Peyer's patch (tissue), 4 donors: ENCODE results near the gene PKN2. TPM values are rescaled to one million over a fixed set of nuclear protein-coding genes. Genes with fewer than 3 reads are reported as not detected.
"Not testable (repeated sequence)": the region's sequence is repeated elsewhere in the genome, so short reads cannot be mapped to it uniquely, and the experiment has no call there.

Experiments used
- DNase-seq, 3 donors: peaks; one replicate each; pipeline ENCODE4 v3.0.0-alpha.2; 2017 to 2019
- H3K27ac ChIP-seq, 4 donors: fragments of 200-600 bp; sonication (generic); one replicate each; pipeline ENCODE4 v1.5.1; 2016 to 2019
- H3K27me3 ChIP-seq, 2 donors: fragments of 200-600 bp; sonication (generic); one replicate each; pipeline ENCODE4 v1.5.1; 2019
- H3K36me3 ChIP-seq, 3 donors: fragments of 200-600 bp; sonication (generic); one replicate each; pipeline ENCODE4 v1.5.1; 2016 to 2019
- H3K4me1 ChIP-seq, 4 donors: fragments of 200-600 bp; sonication (generic); one replicate each; pipeline ENCODE4 v1.5.1; 2016 to 2019
- H3K4me3 ChIP-seq, 4 donors: fragments of 200-600 bp; sonication (generic); 1 replicate in 3 of 4; 2 replicates in 1 of 4; pipeline ENCODE4 v1.5.1; 2016 to 2019; ENCODE audit warnings: mild to moderate bottlenecking in 1 of 4
- H3K9me3 ChIP-seq, 4 donors: fragments of 200-600 bp; sonication (generic); one replicate each; pipeline ENCODE4 v1.5.1; 2016 to 2019; ENCODE audit warnings: mild to moderate bottlenecking in 1 of 4
- POLR2A ChIP-seq, 2 donors: fragments of 450-650 bp; IDR thresholded peaks; one replicate each; pipeline ENCODE4 v1.5.1; 2017; ENCODE audit warnings: antibody characterized with exemption in 2 of 2, mild to moderate bottlenecking in 2 of 2, moderate library complexity in 2 of 2
- total RNA-seq, 4 donors: library from RNA; depleted of rRNA; stranded (reverse); fragments of >200 nt; gene quantifications; one replicate each; pipeline ENCODE4 v1.1.0, GENCODE V29; 2016
- TF ChIP-seq, protein P1 (sequence below), 6 experiments: fragments of 450-650 bp in 4 of 6; fragments of 200-600 bp in 2 of 6; sonication (generic) in 1 of 6; IDR thresholded peaks; one replicate each; pipeline ENCODE4 v1.5.1; 2017 to 2019; ENCODE audit warnings: antibody characterized with exemption in 6 of 6, mild to moderate bottlenecking in 3 of 6, moderate library complexity in 1 of 6

The PKN2 gene
- total RNA-seq, 4 donors from 2014 or later = 97.6 to 201 (median 105) TPM

DNA sequence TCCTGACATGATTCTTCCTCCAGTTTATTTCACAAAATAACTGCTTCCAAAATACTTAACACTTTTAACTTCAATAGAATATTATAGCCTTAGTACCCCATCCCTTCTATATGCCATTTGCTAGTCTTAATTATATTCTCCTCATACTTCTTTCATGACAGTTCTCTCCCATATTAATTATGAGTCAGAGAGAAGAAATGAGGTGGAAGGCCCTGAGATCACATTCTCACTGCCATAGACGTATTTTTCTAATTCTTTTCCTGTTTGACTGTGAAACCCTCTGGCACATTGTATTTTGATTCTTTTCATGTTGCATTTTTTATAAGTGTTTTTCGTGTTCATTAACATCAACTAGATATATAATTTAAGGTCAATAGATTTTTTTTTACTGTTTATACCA, 118.9 kb downstream of the PKN2 start:
- Histone ChIP-seq H3K4me1 (no peaks in the 10 kb centered on the region), H3K9me3 (no peaks in the 10 kb centered on the region), H3K27me3 (no peaks in the 10 kb centered on the region), H3K4me3 (no peak overlapping the region), H3K36me3 (peaks cover 0 to 58% (median 0%) of the 10 kb centered on the region in 3 donors), H3K27ac (no peak overlapping the region)
- DNase-seq = no peak
- TF ChIP-seq POLR2A (IDR thresholded peaks at IDR 0.05) = no peak
- TF ChIP-seq, protein P1, sequence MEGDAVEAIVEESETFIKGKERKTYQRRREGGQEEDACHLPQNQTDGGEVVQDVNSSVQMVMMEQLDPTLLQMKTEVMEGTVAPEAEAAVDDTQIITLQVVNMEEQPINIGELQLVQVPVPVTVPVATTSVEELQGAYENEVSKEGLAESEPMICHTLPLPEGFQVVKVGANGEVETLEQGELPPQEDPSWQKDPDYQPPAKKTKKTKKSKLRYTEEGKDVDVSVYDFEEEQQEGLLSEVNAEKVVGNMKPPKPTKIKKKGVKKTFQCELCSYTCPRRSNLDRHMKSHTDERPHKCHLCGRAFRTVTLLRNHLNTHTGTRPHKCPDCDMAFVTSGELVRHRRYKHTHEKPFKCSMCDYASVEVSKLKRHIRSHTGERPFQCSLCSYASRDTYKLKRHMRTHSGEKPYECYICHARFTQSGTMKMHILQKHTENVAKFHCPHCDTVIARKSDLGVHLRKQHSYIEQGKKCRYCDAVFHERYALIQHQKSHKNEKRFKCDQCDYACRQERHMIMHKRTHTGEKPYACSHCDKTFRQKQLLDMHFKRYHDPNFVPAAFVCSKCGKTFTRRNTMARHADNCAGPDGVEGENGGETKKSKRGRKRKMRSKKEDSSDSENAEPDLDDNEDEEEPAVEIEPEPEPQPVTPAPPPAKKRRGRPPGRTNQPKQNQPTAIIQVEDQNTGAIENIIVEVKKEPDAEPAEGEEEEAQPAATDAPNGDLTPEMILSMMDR (IDR thresholded peaks at IDR 0.05) = no peak

DNA sequence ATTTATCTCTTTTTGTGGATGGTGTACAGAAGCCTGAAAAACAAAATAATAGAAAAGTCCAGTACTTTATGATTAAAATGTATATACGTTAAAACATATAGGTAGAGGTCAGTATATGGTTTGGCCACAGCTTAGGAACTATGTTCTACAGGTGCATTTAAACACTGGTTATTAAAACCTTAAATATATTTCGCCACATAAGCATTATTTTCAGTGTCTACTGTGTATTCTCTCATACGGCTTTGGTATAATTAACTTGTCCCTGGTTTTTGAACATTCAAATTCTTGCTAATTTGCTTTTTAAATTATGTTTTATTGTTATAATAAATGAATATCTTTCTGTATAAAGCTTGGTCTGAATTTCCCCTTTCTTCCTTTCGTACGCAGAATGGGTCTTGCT, 119.4 kb downstream of the PKN2 start:
- no peaks in the 10 kb centered on the region for H3K27me3 ChIP-seq
- no peaks in the 10 kb centered on the region for H3K4me1 ChIP-seq
- H3K36me3 ChIP-seq = peaks cover 0 to 63% (median 0%) of the 10 kb centered on the region in 3 donors
- no peak overlapping the region for H3K4me3 ChIP-seq
- no peak for DNase-seq
- no peaks in the 10 kb centered on the region for H3K9me3 ChIP-seq
- H3K27ac ChIP-seq = no peak overlapping the region
- TF ChIP-seq, protein P1 (IDR thresholded peaks at IDR 0.05) = no peak

DNA sequence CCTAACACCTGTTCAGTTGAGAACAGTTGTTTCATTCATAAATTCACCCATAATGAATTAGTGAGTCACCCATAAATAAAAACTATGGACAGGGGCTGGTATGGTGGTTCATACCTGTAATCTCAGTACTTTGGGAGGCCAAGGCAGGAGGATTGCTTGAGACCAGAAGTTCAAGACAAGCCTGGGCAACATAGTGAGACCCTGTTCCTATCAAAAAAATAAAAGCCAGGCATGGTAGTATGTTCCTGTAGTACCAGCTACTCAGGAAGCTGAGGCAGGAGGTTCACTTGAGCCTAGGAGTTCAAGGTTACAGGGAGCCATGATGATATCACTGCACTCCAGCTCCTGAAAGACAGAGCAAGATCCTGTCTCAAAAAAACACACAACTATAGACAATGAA, 128.3 kb downstream of the PKN2 start:
- no peaks in the 10 kb centered on the region for H3K4me1 ChIP-seq
- no peak for TF ChIP-seq POLR2A (IDR thresholded peaks at IDR 0.05)
- TF ChIP-seq, protein P1 (IDR thresholded peaks at IDR 0.05) = no peak
- no peak overlapping the region for H3K27ac ChIP-seq
- no peaks in the 10 kb centered on the region for H3K9me3 ChIP-seq
- H3K36me3 ChIP-seq = peaks cover 0 to 80% (median 0%) of the 10 kb centered on the region in 3 donors
- DNase-seq = no peak
- H3K4me3 ChIP-seq = no peak overlapping the region
- H3K27me3 ChIP-seq = no peaks in the 10 kb centered on the region

DNA sequence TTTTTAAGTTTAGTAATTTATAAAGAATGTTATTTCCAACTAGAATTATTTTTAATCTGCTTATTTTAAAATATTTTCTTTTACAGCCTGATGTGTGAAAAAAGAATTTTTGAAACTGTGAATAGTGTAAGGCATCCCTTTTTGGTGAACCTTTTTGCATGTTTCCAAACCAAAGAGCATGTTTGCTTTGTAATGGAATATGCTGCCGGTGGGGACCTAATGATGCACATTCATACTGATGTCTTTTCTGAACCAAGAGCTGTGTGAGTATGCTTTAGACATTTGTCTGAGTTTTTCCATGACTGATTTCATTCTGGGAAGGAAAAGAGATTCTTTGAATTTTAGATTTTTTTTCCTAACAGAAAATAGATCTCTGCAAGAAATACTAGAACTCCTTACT, 129.4 kb downstream of the PKN2 start:
- H3K27ac ChIP-seq = no peak overlapping the region
- no peaks in the 10 kb centered on the region for H3K27me3 ChIP-seq
- TF ChIP-seq, protein P1 (IDR thresholded peaks at IDR 0.05) = no peak
- no peak for TF ChIP-seq POLR2A (IDR thresholded peaks at IDR 0.05)
- no peak for DNase-seq
- no peaks in the 10 kb centered on the region for H3K4me1 ChIP-seq
- H3K36me3 ChIP-seq = peaks cover 0 to 70% (median 0%) of the 10 kb centered on the region in 3 donors
- H3K9me3 ChIP-seq = no peaks in the 10 kb centered on the region
- H3K4me3 ChIP-seq = no peak overlapping the region

DNA sequence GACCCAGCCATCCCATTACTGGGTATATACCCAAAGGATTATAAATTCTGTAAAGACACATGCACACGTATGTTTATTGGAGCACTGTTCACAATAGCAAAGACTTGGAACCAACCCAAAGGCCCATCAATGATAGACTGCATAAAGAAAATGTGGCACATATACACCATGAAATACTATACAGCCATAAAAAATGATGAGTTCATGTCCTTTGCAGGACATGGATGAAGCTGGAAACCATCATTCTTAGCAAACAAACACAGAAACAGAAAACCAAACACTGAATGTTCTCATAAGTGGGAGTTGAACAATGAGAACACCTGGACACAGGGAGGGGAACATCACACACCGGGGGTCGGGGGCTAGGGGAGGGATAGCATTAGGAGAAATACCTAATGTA, 135.6 kb downstream of the PKN2 start:
- not testable (repeated sequence) for H3K4me1 ChIP-seq, H3K27me3 ChIP-seq, H3K9me3 ChIP-seq, H3K27ac ChIP-seq, H3K4me3 ChIP-seq, DNase-seq
- H3K36me3 ChIP-seq = peaks cover 0 to 38% (median 0%) of the 10 kb centered on the region in 3 donors

DNA sequence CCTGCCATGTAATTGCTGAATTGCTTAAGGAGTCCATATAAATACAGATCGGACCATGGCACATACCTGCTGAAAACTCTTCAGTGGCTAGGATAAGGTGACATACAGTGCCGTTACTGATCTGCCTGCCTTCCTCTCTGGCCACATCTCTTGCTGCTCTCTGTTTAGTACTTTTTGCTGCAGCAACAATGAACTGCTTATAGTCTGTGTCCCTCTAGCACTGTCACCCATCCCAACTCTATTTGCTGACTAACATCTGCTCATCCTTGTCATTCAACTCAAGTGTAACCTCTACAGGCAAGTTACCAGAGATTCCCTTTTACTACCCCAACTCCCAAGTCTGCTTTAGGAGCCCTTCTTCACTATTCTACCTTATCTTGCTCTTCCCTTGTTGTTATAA, 141.6 kb downstream of the PKN2 start:
- Histone ChIP-seq H3K4me1 (no peaks in the 10 kb centered on the region), H3K4me3 (no peak overlapping the region), H3K9me3 (no peaks in the 10 kb centered on the region), H3K27ac (no peak overlapping the region), H3K27me3 (no peaks in the 10 kb centered on the region), H3K36me3 (peaks cover 0 to 29% (median 0%) of the 10 kb centered on the region in 3 donors)
- DNase-seq = no peak
- no peak for TF ChIP-seq POLR2A (IDR thresholded peaks at IDR 0.05)
- TF ChIP-seq, protein P1 (IDR thresholded peaks at IDR 0.05) = no peak
